ENCODE data around the gene GCNT1.

DNA sequence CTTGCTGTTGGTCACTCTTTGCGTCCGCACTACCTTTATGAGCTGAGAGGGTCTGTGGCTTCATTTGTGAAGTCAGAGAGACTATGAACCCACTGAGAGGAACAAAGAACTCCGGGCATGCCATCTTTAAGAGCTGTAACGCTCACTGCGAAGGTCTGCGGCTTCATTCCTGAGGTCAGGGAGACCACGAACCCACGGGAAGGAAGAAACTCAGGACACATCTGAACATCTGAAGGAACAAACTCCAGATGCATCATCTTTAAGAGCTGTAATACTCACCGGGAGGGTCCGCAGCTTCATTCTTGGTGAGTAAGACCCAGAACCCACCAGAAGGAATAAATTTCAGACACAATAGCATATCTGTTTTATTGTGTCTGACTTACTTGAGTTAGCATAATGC, 19.2 kb downstream of the GCNT1 start:
- TF ChIP-seq FOSL2 (IDR thresholded peaks at IDR 0.05) = no peak
- no peak for TF ChIP-seq FOSL2 (CRISPR knock-in tag; IDR thresholded peaks at IDR 0.05)
- TF ChIP-seq POLR2A (IDR thresholded peaks at IDR 0.05; ENCODE audit: low read length) = no peak
- TF ChIP-seq, protein P1, sequence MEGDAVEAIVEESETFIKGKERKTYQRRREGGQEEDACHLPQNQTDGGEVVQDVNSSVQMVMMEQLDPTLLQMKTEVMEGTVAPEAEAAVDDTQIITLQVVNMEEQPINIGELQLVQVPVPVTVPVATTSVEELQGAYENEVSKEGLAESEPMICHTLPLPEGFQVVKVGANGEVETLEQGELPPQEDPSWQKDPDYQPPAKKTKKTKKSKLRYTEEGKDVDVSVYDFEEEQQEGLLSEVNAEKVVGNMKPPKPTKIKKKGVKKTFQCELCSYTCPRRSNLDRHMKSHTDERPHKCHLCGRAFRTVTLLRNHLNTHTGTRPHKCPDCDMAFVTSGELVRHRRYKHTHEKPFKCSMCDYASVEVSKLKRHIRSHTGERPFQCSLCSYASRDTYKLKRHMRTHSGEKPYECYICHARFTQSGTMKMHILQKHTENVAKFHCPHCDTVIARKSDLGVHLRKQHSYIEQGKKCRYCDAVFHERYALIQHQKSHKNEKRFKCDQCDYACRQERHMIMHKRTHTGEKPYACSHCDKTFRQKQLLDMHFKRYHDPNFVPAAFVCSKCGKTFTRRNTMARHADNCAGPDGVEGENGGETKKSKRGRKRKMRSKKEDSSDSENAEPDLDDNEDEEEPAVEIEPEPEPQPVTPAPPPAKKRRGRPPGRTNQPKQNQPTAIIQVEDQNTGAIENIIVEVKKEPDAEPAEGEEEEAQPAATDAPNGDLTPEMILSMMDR (IDR thresholded peaks at IDR 0.05) = no peak
